Stimulated activated naive CD8-positive, alpha-beta T cell treated with anti-CD3 and anti-CD28 coated beads, Interleukin-15, amount 100 ng/mL, for 72 hours (primary cell): ENCODE data around the gene ARMC9.
A peak's percentile ranks its signal among the peaks of the same experiment; 100 is the strongest.
"Not testable (repeated sequence)": the region's sequence is repeated elsewhere in the genome, so short reads cannot be mapped to it uniquely, and the experiment has no call there.

Source experiments
- ATAC-seq: fragments of 150-1000 bp; cut with Tn5 transposase; 2 replicates; pipeline ENCODE4 v1.10.0; 2021; ENCODE audit warnings: mild to moderate bottlenecking, moderate library complexity
- DNase-seq, 2 donors: peaks; one replicate each; pipeline ENCODE4 v3.0.0; 2021 to 2022
- H3K27ac Mint-ChIP-seq, 2 donors: one replicate each; pipeline ENCODE4 v1.8.0; 2022; ENCODE audit warnings: mild to moderate bottlenecking in 2 of 2, mixed read lengths in 2 of 2, moderate library complexity in 2 of 2
- H3K27me3 Mint-ChIP-seq: one replicate; pipeline ENCODE4 v1.8.0; 2022; ENCODE audit warnings: mixed read lengths
- H3K4me1 Mint-ChIP-seq: one replicate; pipeline ENCODE4 v1.8.0; 2022; ENCODE audit warnings: mild to moderate bottlenecking, mixed read lengths
- H3K4me3 Mint-ChIP-seq, 2 donors: one replicate each; pipeline ENCODE4 v1.8.0; 2022; ENCODE audit warnings: mild to moderate bottlenecking in 2 of 2, mixed read lengths in 2 of 2, moderate library complexity in 1 of 2
- H3K9me3 Mint-ChIP-seq, 2 donors: one replicate each; pipeline ENCODE4 v1.8.0; 2022; ENCODE audit warnings: mixed read lengths in 2 of 2

Gene ARMC9

DNA sequence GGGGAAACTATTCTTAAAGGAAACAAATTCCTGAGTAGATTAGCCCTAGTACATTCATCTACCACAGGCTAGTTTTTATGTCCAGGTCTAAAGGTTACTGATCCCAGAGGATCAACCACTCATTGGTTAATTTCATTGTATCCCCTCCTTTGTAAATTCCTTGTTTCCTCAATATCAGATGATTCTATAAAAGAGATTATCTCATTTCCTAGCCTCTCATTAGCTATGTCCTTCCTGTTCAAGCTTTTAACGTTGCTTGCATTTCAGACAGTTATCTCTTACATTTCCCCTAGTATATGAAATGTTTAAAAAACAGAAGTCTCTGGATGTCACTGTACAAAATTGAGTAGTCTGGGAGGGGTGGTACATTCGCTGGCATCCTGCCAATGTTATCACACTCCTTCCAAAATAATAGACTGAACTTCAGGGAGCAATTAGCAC lies 24.2 kb upstream of the ARMC9 start:
- no peaks in the 10 kb centered on the region for H3K4me1 Mint-ChIP-seq
- ATAC-seq = no peak

DNA sequence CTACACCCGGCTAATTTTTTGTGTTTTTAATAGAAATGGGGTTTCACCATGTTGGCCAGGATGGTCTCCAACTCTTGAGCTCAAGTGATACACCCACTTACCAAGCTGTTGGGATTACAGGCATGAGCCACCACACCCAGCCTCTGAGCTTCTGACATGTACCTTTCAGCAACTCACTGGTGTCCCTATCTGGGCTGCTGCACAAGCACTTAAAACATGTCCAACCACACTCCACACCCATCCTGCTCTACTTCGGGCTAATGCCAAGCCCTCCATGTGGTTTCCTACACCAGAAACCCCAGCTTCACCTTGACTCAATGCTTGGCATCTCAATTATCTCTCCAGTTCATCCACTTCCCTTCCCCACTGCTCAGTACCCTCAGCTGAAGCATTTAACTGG lies 22.4 kb upstream of the ARMC9 start:
- Mint-ChIP-seq H3K9me3 (peaks cover 0 to 5% of the 10 kb centered on the region in 2 donors), H3K27ac (peak overlapping the region in 1 of 2 donors; percentile 31)
- no peak for DNase-seq

More for the DNA sequence above, 24.2 kb upstream of the ARMC9 start:
- H3K27ac Mint-ChIP-seq = peak overlapping the region in 1 of 2 donors; percentile 35
- H3K9me3 Mint-ChIP-seq = peaks cover 0 to 5% of the 10 kb centered on the region in 2 donors
- no peak overlapping the region for H3K4me3 Mint-ChIP-seq
- H3K27me3 Mint-ChIP-seq = no peaks in the 10 kb centered on the region
- DNase-seq = no peak

DNA sequence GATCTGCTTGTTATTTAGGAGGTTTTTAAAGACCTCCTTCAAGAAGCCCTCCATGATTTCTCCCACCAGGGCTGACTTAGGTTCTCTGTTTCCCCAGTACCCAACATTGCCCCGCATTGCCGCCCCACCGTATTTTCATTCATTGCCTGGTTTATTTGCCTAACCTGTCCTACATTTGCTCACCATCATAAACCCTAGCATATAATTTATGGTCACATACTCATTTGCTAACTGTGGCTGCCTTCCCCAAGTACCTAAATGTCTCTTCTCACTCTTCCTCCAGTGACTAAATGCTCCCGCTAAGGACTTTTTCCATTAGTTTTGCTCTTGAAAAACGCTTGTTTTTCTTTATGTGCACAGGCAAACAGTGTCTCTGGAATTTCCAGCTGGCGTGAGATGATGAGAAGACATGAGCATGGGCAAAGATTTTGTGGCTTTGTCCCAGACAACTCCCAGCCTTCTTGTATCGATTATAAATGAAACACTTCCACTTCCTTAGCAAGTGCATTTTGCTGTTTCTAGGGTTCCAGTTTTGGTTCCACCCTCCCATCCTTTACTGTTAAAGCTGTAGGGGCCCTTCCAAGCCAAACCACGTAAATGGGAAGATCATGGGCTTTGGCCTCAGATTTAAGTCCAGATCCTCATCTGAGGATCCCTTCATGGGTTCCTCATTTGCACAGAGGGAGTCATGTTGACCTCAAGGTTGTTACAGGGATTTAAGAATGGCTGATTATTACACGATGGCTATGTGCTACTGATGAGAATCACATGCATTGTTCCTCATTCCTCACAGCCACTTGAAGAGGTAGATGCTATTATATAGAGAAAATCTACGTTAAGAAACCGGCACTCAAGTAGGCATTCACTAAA lies 21.0 kb upstream of the ARMC9 start:
- Mint-ChIP-seq H3K27me3 (no peaks in the 10 kb centered on the region), H3K27ac (peak overlapping the region; percentile 0 to 35), H3K4me1 (no peaks in the 10 kb centered on the region), H3K4me3 (no peak overlapping the region), H3K9me3 (peaks cover 0 to 5% of the 10 kb centered on the region in 2 donors)
- ATAC-seq (no peak), DNase-seq (no peak)

More for the DNA sequence above, 22.4 kb upstream of the ARMC9 start:
- H3K4me1 Mint-ChIP-seq = no peaks in the 10 kb centered on the region
- H3K27me3 Mint-ChIP-seq = no peaks in the 10 kb centered on the region
- H3K4me3 Mint-ChIP-seq = no peak overlapping the region
- ATAC-seq = no peak

DNA sequence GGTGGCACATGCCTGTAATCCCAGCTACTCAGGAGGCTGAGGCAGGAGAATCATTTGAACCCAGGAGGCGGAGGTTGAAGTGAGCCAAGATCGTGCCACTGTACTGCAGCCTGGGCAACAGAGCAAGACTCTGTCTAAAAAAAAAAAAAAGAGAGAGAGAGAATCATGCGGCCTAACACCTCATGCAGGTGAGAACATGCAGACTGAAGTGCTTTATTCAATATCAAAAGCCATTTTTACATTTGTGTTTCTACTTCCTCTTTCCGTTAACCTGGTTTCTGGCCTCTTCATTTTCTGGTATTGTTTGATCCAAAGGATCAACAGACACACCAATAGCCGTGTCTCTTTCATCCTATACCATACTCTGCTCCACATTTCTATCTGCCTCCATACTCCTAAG lies 19.6 kb upstream of the ARMC9 start:
- not testable (repeated sequence) for ATAC-seq, H3K9me3 Mint-ChIP-seq, DNase-seq, H3K4me1 Mint-ChIP-seq, H3K4me3 Mint-ChIP-seq, H3K27ac Mint-ChIP-seq, H3K27me3 Mint-ChIP-seq

DNA sequence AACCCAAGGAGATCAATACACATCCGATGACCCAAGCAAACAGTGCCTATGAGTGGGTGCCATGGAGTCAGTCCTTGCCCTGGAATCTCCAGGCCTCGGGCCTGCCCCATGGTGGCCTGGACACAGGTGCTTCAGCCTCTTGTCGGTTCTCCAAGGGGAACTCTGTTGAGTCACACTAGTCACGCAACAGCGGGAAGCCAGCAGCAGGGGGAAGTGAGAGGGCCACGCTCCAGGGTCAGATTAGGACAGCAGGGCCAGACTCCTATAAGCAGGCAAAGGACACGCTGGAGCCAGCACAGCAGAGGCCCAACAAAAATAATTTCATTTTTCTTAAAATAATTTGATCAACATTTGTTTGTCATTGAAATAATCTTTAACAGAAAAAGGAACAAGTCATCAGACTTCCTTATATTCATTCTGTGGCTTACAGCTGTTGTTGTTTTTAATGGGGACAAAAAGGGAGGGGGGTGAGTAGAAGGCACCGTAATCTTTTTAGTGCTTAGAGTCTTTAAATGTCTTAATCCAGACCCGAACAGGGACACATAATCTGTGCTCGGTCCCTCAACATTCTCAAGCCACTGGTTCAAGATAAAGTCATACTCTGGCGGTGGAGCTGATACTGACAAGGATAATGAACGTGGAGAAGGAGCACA lies 16.4 kb upstream of the ARMC9 start:
- ATAC-seq (no peak), DNase-seq (no peak)
- Mint-ChIP-seq H3K9me3 (peaks cover 0 to 5% of the 10 kb centered on the region in 2 donors), H3K27me3 (no peaks in the 10 kb centered on the region), H3K4me1 (no peaks in the 10 kb centered on the region), H3K4me3 (no peak overlapping the region), H3K27ac (no peak overlapping the region)

DNA sequence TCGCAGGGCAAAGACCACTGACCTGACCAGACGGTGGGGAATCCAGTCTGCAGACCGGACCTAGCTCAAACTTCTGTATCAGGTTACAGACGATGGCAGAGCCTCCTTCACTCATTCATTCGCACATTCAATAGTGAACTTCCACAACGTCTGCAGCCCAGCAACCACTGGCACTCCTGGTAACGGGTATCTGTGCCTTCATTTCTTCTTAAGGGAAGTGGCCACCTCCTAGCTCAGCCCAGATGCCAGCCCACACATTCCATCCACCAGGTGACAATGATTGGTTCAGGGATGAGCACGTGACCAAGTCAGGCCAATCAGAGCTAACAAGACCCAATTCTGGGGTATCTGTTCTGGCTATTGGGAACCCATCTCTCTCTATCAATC lies 15.9 kb upstream of the ARMC9 start:
- no peak overlapping the region for H3K4me3 Mint-ChIP-seq
- H3K27ac Mint-ChIP-seq = no peak overlapping the region
- H3K4me1 Mint-ChIP-seq = no peaks in the 10 kb centered on the region
- H3K9me3 Mint-ChIP-seq = peaks cover 0 to 2% of the 10 kb centered on the region in 2 donors
- no peak for DNase-seq
- H3K27me3 Mint-ChIP-seq = peaks cover 2% of the 10 kb centered on the region
- no peak for ATAC-seq

DNA sequence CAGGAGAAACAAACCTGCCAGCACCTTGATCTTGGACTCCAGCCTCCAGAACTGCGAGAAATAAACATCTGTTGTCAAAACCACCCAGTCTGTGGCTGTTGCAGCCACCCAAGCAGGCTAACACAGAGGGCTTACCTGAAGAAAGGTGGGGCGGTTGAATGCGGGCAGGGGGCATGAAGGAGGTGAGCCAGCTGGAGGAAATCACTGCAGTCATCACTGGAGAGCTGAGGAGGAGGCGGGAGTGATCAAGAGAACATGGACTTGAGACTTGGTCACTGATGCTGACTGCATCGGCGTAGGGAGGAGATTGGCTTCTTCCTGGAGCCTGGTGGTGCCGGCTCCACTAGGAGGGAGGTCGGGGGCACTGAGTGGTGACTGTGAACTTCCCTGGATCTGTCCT lies 14.6 kb upstream of the ARMC9 start:
- ATAC-seq (no peak), DNase-seq (no peak)
- H3K9me3 Mint-ChIP-seq = no peaks in the 10 kb centered on the region
- no peak overlapping the region for H3K27ac Mint-ChIP-seq
- no peaks in the 10 kb centered on the region for H3K4me1 Mint-ChIP-seq
- H3K4me3 Mint-ChIP-seq = no peak overlapping the region
- peaks cover 14% of the 10 kb centered on the region for H3K27me3 Mint-ChIP-seq

DNA sequence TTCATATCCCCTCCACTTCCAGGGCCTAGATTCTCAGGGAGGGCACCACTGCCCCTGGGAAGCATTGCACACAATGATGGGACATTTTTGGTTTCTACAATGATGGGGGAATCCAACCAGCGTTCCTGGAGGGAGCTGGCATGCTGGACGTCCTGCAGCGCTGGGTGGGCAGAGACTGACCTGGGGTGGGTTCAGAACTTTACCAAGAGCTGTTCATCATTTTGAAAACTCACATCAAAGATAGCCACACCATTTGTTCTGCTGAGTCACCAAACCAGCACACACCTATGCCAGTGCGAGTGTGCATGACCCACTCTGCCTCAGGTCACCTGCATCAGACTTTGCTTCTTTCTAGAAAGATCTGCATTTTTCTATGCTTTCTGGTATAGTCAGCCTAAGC lies 14.1 kb upstream of the ARMC9 start:
- Mint-ChIP-seq H3K27ac (no peak overlapping the region), H3K4me3 (no peak overlapping the region), H3K27me3 (peaks cover 19% of the 10 kb centered on the region), H3K4me1 (no peaks in the 10 kb centered on the region), H3K9me3 (no peaks in the 10 kb centered on the region)
- ATAC-seq (no peak), DNase-seq (no peak)

DNA sequence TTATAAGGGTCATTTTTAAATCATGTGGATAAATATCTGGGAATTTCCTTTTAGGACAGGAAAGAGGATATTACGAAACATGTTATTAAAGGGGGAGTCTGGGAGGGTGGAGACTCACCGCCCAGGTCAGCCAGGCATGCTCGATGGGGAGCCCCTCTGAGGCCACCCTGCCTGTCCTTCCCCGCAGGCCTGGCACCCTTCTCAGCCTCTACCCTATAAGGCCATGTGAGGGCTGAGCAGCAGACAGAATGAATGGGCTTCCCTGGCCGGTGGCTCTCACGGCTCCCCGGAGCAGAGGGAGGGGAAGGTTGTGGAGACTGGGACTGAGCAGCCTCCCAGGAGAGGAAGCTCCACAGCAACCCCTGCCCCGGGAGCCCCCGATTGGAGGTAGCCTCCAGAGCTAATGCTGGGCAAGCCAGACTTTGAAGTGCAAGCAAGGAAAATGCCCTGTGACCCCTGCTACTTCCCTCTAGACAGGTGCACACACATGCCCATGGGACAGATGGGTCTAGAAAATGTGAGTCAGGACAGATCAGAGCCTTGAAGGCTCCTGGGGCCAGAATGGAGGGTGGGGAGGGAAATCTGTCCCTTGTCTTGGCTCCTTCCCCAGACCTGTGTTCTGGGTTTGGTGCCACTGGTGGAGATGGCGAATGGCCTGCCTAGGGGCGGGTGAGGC lies 13.2 kb upstream of the ARMC9 start:
- no peaks in the 10 kb centered on the region for H3K9me3 Mint-ChIP-seq
- peaks cover 28% of the 10 kb centered on the region for H3K27me3 Mint-ChIP-seq
- DNase-seq (no peak), ATAC-seq (no peak)
- H3K27ac Mint-ChIP-seq = no peak overlapping the region
- H3K4me3 Mint-ChIP-seq = no peak overlapping the region
- no peaks in the 10 kb centered on the region for H3K4me1 Mint-ChIP-seq

DNA sequence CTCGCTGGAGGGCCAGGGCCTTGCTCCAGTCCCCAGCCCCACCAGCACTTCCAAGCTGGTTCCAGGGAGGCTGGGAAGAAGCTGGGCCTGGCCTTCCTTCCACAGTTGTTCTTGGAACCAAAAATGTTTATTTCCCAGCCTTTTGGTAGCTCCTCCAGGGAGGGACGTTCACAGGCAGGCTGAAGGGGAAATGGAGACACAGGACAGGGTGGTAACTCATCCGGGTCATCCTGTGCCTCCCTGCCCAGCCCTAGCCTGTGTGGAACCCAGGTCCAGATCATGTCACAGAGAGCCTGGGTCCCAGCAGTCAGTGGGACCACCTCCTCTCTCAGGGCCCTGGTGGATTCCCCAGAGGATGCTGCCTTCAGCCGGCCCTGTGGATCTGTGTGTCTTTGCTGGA lies 12.5 kb upstream of the ARMC9 start:
- no peak for ATAC-seq
- H3K9me3 Mint-ChIP-seq = no peaks in the 10 kb centered on the region
- no peaks in the 10 kb centered on the region for H3K4me1 Mint-ChIP-seq
- no peak for DNase-seq
- no peak overlapping the region for H3K4me3 Mint-ChIP-seq
- H3K27me3 Mint-ChIP-seq = peaks cover 35% of the 10 kb centered on the region
- no peak overlapping the region for H3K27ac Mint-ChIP-seq

DNA sequence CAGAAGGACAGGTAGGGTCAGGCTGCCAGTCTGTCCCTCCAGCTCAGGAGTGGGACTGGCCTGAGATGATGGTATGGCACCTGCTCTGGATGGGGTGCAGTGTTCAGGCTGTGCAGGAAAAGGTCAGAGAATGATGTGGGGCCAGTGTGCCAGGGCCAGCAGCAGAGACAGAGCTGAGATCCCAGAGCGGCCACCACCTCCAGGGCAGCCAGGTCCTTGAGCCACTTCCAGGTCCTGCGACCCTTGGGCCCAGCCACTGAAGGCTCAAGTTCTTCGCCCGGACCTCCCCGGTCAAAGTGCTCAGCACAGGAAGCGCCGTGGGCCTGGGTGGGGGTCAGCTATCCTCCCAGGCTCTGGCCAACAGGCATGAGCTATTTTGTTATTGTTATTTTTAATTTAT lies 12.1 kb upstream of the ARMC9 start:
- no peak for ATAC-seq
- no peak overlapping the region for H3K27ac Mint-ChIP-seq
- H3K27me3 Mint-ChIP-seq = peaks cover 39% of the 10 kb centered on the region
- H3K4me1 Mint-ChIP-seq = no peaks in the 10 kb centered on the region
- DNase-seq = no peak
- H3K4me3 Mint-ChIP-seq = no peak overlapping the region
- no peaks in the 10 kb centered on the region for H3K9me3 Mint-ChIP-seq

DNA sequence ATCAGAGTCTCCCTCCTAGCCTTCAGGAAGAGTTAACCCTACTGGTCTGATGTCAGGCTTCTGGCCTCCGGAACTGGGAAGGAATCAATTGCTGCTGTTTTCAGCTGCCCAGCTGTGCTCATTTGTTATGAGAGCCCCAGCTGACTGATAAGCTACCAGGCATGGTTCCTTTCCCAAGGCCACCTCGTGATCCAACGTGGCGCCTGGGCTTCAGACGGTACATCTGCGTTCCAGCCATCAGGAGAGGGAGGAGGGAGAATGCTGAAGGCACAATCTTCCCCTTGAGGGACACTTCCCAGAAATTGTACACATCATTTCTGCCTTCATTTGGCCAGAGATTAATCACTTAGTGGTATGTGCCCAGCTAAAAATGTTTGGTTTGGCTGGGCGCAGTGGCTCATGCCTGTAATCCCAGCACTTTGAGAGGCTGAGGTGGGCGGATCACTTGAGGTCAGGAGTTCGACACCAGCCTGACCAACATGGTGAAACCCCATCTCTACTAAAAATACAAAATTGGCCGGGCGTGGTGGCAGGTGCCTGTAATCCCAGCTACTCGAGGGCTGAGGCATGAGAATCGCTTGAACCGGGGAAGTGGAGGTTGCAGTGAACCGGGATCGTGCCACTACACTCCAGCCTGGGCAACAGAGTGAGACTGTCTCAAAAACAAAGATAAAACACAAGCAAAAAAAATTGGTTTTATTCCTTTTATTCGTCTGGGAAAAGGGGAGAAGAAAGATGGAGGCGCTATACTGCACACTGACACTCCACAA lies 10.5 kb upstream of the ARMC9 start:
- no peaks in the 10 kb centered on the region for H3K9me3 Mint-ChIP-seq
- DNase-seq = no peak
- no peaks in the 10 kb centered on the region for H3K4me1 Mint-ChIP-seq
- peaks cover 54% of the 10 kb centered on the region for H3K27me3 Mint-ChIP-seq
- H3K4me3 Mint-ChIP-seq = no peak overlapping the region
- ATAC-seq = no peak
- no peak overlapping the region for H3K27ac Mint-ChIP-seq

DNA sequence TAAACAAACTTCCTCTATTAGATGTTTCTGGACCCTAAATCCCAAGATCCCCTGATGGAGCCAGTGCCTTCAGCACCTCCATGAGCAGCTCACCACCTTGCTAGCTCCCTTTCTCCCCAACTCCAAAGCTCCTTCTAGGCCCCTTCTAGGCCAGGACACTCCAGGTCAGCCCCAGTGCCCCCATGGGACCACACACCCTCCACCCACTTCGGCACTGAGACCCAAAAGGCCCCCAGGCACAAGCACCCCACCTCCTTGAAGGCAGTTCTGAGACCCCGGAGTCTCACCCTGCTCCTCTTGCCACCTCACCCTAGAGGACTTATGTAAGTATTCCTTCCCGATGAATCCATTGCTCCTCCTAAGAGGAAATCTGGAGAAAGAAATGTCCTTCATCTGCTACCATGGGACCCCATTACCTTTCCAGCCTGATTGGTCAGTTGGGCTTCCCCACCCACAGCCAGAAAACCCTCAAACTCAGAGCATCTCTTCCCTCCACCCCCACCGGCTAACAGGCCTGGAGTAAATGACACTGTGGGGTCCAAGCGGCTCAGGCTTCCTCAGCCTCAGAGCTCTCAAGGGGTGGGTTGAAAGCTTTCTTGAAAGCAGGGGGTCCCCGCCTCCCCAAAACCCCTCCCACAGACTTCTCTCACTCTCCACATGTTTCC lies 9.8 kb upstream of the ARMC9 start:
- Mint-ChIP-seq H3K4me1 (no peaks in the 10 kb centered on the region), H3K4me3 (no peak overlapping the region), H3K27me3 (peaks cover 54% of the 10 kb centered on the region), H3K27ac (no peak overlapping the region), H3K9me3 (no peaks in the 10 kb centered on the region)
- no peak for DNase-seq
- ATAC-seq = no peak

DNA sequence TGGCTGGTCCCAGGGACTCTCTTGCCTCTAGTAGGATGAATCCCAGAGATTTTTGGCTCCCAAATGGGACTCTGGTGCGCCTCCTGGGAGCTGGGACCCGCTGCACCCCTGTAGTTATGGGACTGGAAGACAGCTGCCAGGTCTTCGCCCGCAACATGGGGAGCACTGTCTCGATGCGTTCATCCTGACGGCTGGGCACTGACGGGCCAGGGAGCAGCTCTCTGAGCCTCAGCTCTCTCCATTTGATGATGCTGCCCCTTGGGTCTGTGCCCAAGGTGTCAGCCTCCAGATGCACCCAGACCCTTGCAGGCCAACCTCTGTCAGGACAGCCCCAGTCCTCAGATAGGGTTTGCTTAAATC lies 9.3 kb upstream of the ARMC9 start:
- Mint-ChIP-seq H3K27ac (no peak overlapping the region), H3K4me1 (no peaks in the 10 kb centered on the region), H3K27me3 (peaks cover 54% of the 10 kb centered on the region), H3K9me3 (no peaks in the 10 kb centered on the region), H3K4me3 (no peak overlapping the region)
- DNase-seq (no peak), ATAC-seq (no peak)
